BJ (cell line): ENCODE measurements around the gene RAB22A. TPM values are rescaled to one million over a fixed set of nuclear protein-coding genes. Genes with fewer than 3 reads are reported as not detected.
"Not testable (repeated sequence)": the region's sequence is repeated elsewhere in the genome, so short reads cannot be mapped to it uniquely, and the experiment has no call there.

Experiments used
- CTCF ChIA-PET: fragments of 350-600 bp; formaldehyde crosslinking; extraction: SDS; loops from one replicate; lab custom pipeline; 2021; ENCODE audit warnings: antibody characterized with exemption, inconsistent platforms; lab: Yijun Ruan, JAX
- POLR2A ChIA-PET: fragments of 300-600 bp; sonication (Branson Sonifier 250); formaldehyde crosslinking; extraction: SDS; loops from one replicate; lab custom pipeline; 2021; ENCODE audit warnings: antibody characterized with exemption; lab: Charles Lee
- DNase-seq: peaks from one replicate; pipeline ENCODE4 v3.0.0-alpha.2; 2011; ENCODE audit warnings: low read depth
- H3K27me3 ChIP-seq: 2 replicates; pipeline ENCODE4 v1.6.0; 2011; ENCODE audit warnings: low read length; ENCODE audit not compliant: control insufficient read depth, insufficient read depth
- H3K36me3 ChIP-seq: 2 replicates; pipeline ENCODE4 v1.5.1; 2011; ENCODE audit warnings: low read length; ENCODE audit not compliant: control insufficient read depth, insufficient read depth
- H3K4me3 ChIP-seq: 2 replicates; pipeline ENCODE4 v1.5.1; 2011; ENCODE audit warnings: low read depth, mild to moderate bottlenecking, control low read depth, low read length
- polyA plus RNA-seq: library from polyadenylated mRNA; depleted of rRNA; stranded (reverse); fragments of >200 nt; gene quantifications from 2 replicates; pipeline ENCODE4 v1.2.3, GENCODE V29; 2011
- TF ChIP-seq, protein P1 (sequence below): IDR thresholded peaks from 2 replicates; pipeline ENCODE4 v1.5.1; 2011; ENCODE audit warnings: low read depth, mild to moderate bottlenecking, control low read depth, inconsistent platforms, low read length, moderate library complexity; ENCODE audit not compliant: insufficient read depth

The RAB22A gene
- polyA plus RNA-seq, 1 experiment: 7.8 TPM

DNA sequence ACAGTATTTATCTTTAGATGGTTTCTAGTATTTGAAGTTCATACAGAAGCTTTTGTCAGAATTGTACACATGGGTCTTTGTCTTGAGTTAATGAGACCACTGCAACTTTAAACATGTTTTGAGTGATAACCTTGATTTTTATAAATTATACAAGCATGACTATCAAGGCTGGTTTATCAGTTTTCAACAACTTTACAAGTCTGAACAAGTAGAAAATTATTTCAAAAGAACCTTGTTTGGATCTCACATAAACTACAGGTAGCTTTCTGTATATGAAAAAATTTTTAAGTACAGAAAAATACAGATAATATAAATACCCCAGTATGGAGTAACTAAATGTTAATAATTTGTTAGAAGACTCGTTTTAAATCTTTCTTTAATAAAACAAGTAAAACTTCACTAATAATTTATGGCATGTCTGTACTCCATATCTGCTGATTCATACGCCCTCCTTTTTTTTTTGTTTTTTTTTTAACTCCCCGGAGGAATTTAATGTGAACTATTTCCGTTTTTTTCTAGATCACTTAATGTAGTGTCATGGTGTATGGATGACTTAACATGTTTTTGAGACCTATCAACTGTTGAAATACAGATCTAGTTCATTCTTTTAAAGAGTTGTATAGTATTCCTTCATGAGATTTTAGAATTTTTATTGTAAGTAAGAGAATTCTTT, 97.8 kb downstream of the RAB22A start:
- ChIA-PET POLR2A (no interaction called here), CTCF (interaction anchor here (0.9 kb wide), 1 partner anchor 14 kb away, joined by 3 read pairs; no protein-coding TSS in a partner anchor)
- no peak for DNase-seq
- TF ChIP-seq, protein P1, sequence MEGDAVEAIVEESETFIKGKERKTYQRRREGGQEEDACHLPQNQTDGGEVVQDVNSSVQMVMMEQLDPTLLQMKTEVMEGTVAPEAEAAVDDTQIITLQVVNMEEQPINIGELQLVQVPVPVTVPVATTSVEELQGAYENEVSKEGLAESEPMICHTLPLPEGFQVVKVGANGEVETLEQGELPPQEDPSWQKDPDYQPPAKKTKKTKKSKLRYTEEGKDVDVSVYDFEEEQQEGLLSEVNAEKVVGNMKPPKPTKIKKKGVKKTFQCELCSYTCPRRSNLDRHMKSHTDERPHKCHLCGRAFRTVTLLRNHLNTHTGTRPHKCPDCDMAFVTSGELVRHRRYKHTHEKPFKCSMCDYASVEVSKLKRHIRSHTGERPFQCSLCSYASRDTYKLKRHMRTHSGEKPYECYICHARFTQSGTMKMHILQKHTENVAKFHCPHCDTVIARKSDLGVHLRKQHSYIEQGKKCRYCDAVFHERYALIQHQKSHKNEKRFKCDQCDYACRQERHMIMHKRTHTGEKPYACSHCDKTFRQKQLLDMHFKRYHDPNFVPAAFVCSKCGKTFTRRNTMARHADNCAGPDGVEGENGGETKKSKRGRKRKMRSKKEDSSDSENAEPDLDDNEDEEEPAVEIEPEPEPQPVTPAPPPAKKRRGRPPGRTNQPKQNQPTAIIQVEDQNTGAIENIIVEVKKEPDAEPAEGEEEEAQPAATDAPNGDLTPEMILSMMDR: no peak
- H3K27me3 ChIP-seq: no peaks in the 10 kb centered on the region
- peaks cover 1% of the 10 kb centered on the region; the same call in 1 of the 2 replicates for H3K36me3 ChIP-seq
- no peak overlapping the region for H3K4me3 ChIP-seq

- TF ChIP-seq, protein P1: no peak
- ChIA-PET POLR2A (interaction anchor here (0.6 kb wide), 1 partner anchor 499 kb away, joined by 4 read pairs; no protein-coding TSS in a partner anchor), CTCF (interaction anchor here (0.9 kb wide), 1 partner anchor 13 kb away, joined by 3 read pairs; no protein-coding TSS in a partner anchor)
- peaks cover 1% of the 10 kb centered on the region; the same call in 1 of the 2 replicates for H3K36me3 ChIP-seq
- no peaks in the 10 kb centered on the region for H3K27me3 ChIP-seq
- no peak overlapping the region for H3K4me3 ChIP-seq
- no peak for DNase-seq
Measured at GRCh38 chr20:58407966-58408557, 98.5 kb downstream of the RAB22A start.

DNA sequence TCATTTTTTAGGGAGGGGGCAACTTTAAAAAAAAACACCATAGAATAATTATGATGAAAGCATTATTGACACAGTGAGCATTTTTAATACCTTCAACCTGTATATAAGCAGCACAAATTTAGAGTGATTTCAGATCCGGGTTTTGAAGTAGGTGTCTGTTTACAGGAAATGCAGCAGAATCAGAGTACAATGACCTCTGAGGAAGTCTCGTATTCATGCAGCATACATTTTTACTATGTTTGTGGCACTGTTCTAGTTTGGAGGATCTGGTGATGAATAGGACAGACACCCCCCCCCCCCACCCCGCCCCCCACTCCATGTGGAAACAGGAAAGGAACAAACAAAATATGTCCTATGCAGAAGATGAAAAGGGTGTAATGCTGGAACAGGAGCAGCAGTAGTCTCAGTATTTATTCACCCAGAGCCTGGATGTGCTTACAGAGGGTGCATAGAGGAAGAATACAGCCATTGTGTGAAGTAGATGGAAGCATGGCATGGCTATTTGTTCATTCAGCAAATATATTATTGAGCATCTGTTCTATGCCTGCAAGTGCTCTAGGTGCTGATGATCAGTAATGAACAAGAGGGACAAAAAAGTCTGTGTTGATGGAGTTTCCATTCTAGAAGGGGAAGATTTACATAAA, 99.2 kb downstream of the RAB22A start:
- no peaks in the 10 kb centered on the region for H3K27me3 ChIP-seq
- H3K4me3 ChIP-seq: no peak overlapping the region
- ChIA-PET POLR2A (interaction anchor here (0.6 kb wide), 1 partner anchor 499 kb away, joined by 4 read pairs; no protein-coding TSS in a partner anchor), CTCF (no interaction called here)
- peaks cover 1% of the 10 kb centered on the region; the same call in 1 of the 2 replicates for H3K36me3 ChIP-seq
- DNase-seq: no peak
- TF ChIP-seq, protein P1: no peak

DNA sequence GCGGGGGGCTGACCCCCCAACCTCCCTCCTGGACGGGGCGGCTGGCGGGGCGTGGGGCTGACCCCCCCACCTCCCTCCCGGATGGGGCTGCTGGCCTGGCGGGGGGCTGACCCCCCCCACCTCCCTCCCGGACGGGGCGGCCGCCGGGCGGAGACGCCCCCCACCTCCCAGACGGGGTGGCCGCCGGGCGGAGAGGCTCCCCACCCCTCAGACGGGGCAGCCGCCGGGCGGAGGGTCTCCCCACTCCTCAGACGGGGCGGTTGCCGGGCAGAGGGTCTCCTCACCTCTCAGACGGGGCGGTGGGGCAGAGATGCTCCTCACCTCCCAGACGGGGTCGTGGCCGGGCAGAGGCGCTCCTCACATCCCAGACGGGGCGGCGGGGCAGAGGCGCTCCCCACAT, 104.7 kb downstream of the RAB22A start:
- POLR2A ChIA-PET, H3K36me3 ChIP-seq, DNase-seq, CTCF ChIA-PET, H3K4me3 ChIP-seq, H3K27me3 ChIP-seq: not testable (repeated sequence)

DNA sequence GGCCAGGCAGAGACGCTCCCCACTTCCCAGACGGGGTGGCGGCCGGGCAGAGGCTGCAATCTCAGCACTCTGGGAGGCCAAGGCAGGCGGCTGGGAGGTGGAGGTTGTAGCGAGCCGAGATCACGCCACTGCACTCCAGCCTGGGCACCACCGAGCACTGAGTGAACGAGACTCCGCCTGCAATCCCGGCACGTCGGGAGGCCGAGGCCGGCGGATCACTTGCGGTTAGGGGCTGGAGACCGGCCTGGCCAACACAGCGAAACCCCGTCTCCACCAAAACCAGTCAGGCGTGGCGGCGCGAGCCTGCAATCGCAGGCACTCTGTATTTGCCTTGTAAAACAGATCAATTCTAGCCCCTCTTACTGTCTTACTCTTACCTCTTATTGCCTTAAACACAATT, 105.3 kb downstream of the RAB22A start:
- H3K4me3 ChIP-seq, POLR2A ChIA-PET, DNase-seq, CTCF ChIA-PET, H3K27me3 ChIP-seq, H3K36me3 ChIP-seq: not testable (repeated sequence)

DNA sequence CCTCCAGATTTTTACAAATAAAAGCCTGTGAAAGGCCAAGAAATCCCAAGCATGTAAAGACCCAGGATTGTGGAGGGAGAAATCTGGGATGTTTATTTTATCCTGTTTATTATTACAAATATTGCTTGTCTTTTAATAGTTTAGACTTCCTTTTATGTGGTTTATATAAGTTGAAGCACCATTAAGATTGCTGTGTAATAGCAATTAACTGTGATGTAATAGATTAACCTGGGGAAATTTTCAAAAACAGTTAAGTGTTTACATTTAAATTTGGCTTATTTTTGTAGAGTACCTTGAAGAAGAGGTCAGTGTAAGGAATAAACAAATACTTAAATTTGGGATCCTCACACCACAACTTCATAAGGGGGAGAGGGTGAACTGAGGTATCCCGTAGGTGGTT, 106.5 kb downstream of the RAB22A start:
- H3K27me3 ChIP-seq: no peaks in the 10 kb centered on the region
- no peak overlapping the region for H3K4me3 ChIP-seq
- TF ChIP-seq, protein P1: no peak
- CTCF ChIA-PET: interaction anchor here (0.6 kb wide), 2 partner anchors 757 to 1556 kb away, joined by 3 read pairs; no protein-coding TSS in a partner anchor
- peaks cover 1% of the 10 kb centered on the region; the same call in 1 of the 2 replicates for H3K36me3 ChIP-seq
- DNase-seq: no peak
- POLR2A ChIA-PET: no interaction called here
